Measurements from ENCODE around the gene STK32B. TPM values are rescaled to one million over a fixed set of nuclear protein-coding genes. Genes with fewer than 3 reads are reported as not detected.
"Not testable (repeated sequence)": the region's sequence is repeated elsewhere in the genome, so short reads cannot be mapped to it uniquely, and the experiment has no call there.

Gene STK32B
- total RNA-seq, 4 donors from 2014 or later: 0.46 to 0.68 (median 0.49) TPM; not detected in 1

- no peak for ATAC-seq
- no peaks in the 10 kb centered on the region for H3K36me3 ChIP-seq
Observed at GRCh38 chr4:5222951-5223350, 171.7 kb downstream of the STK32B start.

GRCh38 chr4:5224340-5224739 lies 173.1 kb downstream of the STK32B start:
- intact Hi-C loops (cut with DNase I; ENCODE audit: low total_unique reads): no loop called here
- Histone ChIP-seq H3K27ac (no peak overlapping the region), H3K4me3 (no peak overlapping the region), H3K4me1 (no peaks in the 10 kb centered on the region), H3K27me3 (no peaks in the 10 kb centered on the region), H3K36me3 (no peaks in the 10 kb centered on the region), H3K9me3 (no peaks in the 10 kb centered on the region)
- TF ChIP-seq POLR2A (IDR thresholded peaks at IDR 0.05) (no peak), CTCF (IDR thresholded peaks at IDR 0.05 in 4 of 5, conservative IDR thresholded peaks at IDR 0.05 in 1 of 5) (no peak)
- DNase-seq: no peak
- in situ Hi-C loops (cut with MboI; ENCODE audit: low sequenced_read_pairs in 4 of 4): no loop called here
- ATAC-seq: no peak

More at GRCh38 chr4:5222951-5223350, 171.7 kb downstream of the STK32B start:
- Histone ChIP-seq H3K9me3 (no peaks in the 10 kb centered on the region), H3K27ac (no peak overlapping the region), H3K4me3 (no peak overlapping the region), H3K27me3 (no peaks in the 10 kb centered on the region), H3K4me1 (no peaks in the 10 kb centered on the region)
- DNase-seq: no peak
- no peak for TF ChIP-seq POLR2A (IDR thresholded peaks at IDR 0.05)
- no peak for TF ChIP-seq CTCF (IDR thresholded peaks at IDR 0.05 in 4 of 5, conservative IDR thresholded peaks at IDR 0.05 in 1 of 5)
- intact Hi-C loops (cut with DNase I; ENCODE audit: low total_unique reads) (no loop called here), in situ Hi-C loops (cut with MboI; ENCODE audit: low sequenced_read_pairs in 4 of 4) (no loop called here)

GRCh38 chr4:5232549-5232948 lies 181.3 kb downstream of the STK32B start:
- Histone ChIP-seq H3K36me3 (no peaks in the 10 kb centered on the region), H3K4me1 (no peaks in the 10 kb centered on the region), H3K27ac (no peak overlapping the region), H3K27me3 (no peaks in the 10 kb centered on the region), H3K9me3 (no peaks in the 10 kb centered on the region), H3K4me3 (no peak overlapping the region)
- TF ChIP-seq CTCF (IDR thresholded peaks at IDR 0.05 in 4 of 5, conservative IDR thresholded peaks at IDR 0.05 in 1 of 5) (no peak), POLR2A (IDR thresholded peaks at IDR 0.05) (no peak)
- in situ Hi-C loops (cut with MboI; ENCODE audit: low sequenced_read_pairs in 4 of 4) (no loop called here), intact Hi-C loops (cut with DNase I; ENCODE audit: low total_unique reads) (no loop called here)
- ATAC-seq (no peak), DNase-seq (no peak)

- in situ Hi-C loops (cut with MboI; ENCODE audit: low sequenced_read_pairs in 4 of 4) (no loop called here), intact Hi-C loops (cut with DNase I; ENCODE audit: low total_unique reads) (no loop called here)
- TF ChIP-seq POLR2A (IDR thresholded peaks at IDR 0.05): no peak
- TF ChIP-seq CTCF (IDR thresholded peaks at IDR 0.05 in 4 of 5, conservative IDR thresholded peaks at IDR 0.05 in 1 of 5): no peak
- Histone ChIP-seq H3K27ac (no peak overlapping the region), H3K9me3 (no peaks in the 10 kb centered on the region), H3K4me1 (no peaks in the 10 kb centered on the region), H3K36me3 (no peaks in the 10 kb centered on the region), H3K27me3 (no peaks in the 10 kb centered on the region), H3K4me3 (no peak overlapping the region)
- no peak for DNase-seq
- ATAC-seq: no peak
Observed at GRCh38 chr4:5237086-5237660, 185.9 kb downstream of the STK32B start.

- TF ChIP-seq POLR2A (IDR thresholded peaks at IDR 0.05) (no peak), CTCF (IDR thresholded peaks at IDR 0.05 in 4 of 5, conservative IDR thresholded peaks at IDR 0.05 in 1 of 5) (no peak)
- no peak overlapping the region for H3K4me3 ChIP-seq
- no peaks in the 10 kb centered on the region for H3K9me3 ChIP-seq
- H3K27me3 ChIP-seq: no peaks in the 10 kb centered on the region
- ATAC-seq: no peak
- H3K4me1 ChIP-seq: no peaks in the 10 kb centered on the region
- intact Hi-C loops (cut with DNase I; ENCODE audit: low total_unique reads): no loop called here
- H3K36me3 ChIP-seq: no peaks in the 10 kb centered on the region
- in situ Hi-C loops (cut with MboI; ENCODE audit: low sequenced_read_pairs in 4 of 4): no loop called here
- no peak for DNase-seq
- no peak overlapping the region for H3K27ac ChIP-seq
Observed at GRCh38 chr4:5238173-5238572, 186.9 kb downstream of the STK32B start.

GRCh38 chr4:5247061-5247460 lies 195.8 kb downstream of the STK32B start:
- in situ Hi-C loops (cut with MboI; ENCODE audit: low sequenced_read_pairs in 4 of 4); H3K4me3 ChIP-seq; DNase-seq; H3K27ac ChIP-seq; intact Hi-C loops (cut with DNase I; ENCODE audit: low total_unique reads); H3K27me3 ChIP-seq; H3K9me3 ChIP-seq; ATAC-seq; H3K4me1 ChIP-seq; H3K36me3 ChIP-seq: not testable (repeated sequence)

Data from gastrocnemius medialis (tissue), 4 donors.